Neural progenitor cell (in vitro differentiated cells): ENCODE results near the gene KHNYN.

Experiments used
- CTCF ChIP-seq: fragments of 200-600 bp; sonication (generic); IDR thresholded peaks from 2 replicates; pipeline ENCODE4 v1.5.1; 2017; ENCODE audit warnings: antibody characterized with exemption, mild to moderate bottlenecking
- EZH2 ChIP-seq: fragments of 200-600 bp; sonication (generic); IDR thresholded peaks from 2 replicates; pipeline ENCODE4 v1.6.1; 2017; ENCODE audit warnings: antibody characterized with exemption, mild to moderate bottlenecking, moderate library complexity
- EZH2phosphoT487 ChIP-seq: fragments of 200-600 bp; sonication (generic); IDR thresholded peaks from 2 replicates; pipeline ENCODE4 v1.6.1; 2017; ENCODE audit warnings: antibody characterized with exemption

DNA sequence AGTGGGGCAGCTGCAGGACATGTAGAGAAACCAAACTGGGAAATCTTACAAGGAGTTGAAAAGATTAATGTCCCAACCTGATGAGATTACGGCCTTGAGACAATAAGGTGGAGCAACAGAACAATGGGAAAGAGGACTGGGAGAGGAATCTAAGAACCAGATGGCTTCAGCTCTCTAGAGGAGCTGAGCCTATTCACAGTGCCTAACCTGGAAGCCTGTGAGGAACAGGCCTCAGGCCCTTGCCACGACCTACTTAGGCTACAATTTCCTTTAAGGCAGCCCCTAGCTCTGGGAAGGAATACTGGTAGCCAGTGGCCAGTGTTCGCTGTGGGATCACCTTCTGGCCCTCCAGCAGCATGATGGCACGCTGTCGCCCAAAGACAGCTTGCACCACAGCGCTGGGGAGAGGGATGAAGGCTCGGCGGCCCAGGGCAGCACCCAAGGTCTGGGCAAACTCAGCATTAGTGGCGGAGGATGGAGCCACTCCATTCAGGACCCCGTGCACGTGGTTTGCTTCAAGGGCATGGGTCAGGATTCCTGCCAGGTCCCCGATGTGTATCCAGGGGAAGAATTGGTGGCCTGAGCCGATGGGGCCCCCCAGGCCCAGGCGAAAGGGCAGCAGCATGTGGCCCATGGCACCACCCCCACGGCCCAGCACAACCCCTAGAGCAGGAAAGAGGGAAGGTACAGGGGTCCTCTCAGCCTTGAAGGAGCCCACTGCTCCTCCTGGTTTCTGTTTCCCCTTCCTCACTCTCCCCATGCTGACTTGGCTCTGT lies 10.3 kb downstream of the KHNYN start:
- no peak for TF ChIP-seq CTCF
- TF ChIP-seq EZH2 = no peak
- no peak for TF ChIP-seq EZH2phosphoT487
